Measurements from ENCODE around the gene KLF9.
A peak's percentile ranks its signal among the peaks of the same experiment; 100 is the strongest.

DNA sequence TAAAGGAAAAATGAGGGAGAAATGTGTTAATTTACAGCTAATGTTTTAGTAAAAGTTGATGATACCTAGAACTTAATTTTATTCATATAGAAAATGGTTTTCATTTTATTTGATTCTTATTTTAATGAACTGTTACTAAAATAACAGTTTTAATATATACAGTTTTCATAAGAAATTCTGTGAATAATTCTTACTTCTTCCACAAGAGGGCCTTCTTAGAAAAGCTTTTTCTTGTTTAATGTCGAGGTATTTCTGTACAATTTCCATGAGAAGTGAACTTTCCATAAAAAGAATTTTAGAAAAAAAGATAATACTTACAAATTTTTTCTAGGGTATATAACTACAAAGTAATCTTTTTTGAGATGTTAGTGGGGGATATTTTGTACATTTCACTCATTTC is 73.9 kb downstream of the KLF9 start:
- TF ChIP-seq, protein P1, sequence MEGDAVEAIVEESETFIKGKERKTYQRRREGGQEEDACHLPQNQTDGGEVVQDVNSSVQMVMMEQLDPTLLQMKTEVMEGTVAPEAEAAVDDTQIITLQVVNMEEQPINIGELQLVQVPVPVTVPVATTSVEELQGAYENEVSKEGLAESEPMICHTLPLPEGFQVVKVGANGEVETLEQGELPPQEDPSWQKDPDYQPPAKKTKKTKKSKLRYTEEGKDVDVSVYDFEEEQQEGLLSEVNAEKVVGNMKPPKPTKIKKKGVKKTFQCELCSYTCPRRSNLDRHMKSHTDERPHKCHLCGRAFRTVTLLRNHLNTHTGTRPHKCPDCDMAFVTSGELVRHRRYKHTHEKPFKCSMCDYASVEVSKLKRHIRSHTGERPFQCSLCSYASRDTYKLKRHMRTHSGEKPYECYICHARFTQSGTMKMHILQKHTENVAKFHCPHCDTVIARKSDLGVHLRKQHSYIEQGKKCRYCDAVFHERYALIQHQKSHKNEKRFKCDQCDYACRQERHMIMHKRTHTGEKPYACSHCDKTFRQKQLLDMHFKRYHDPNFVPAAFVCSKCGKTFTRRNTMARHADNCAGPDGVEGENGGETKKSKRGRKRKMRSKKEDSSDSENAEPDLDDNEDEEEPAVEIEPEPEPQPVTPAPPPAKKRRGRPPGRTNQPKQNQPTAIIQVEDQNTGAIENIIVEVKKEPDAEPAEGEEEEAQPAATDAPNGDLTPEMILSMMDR (IDR thresholded peaks at IDR 0.05; ENCODE audit: low read depth, low read length, missing input control) = peak; percentile 39
- no peak for TF ChIP-seq REST (IDR thresholded peaks at IDR 0.05)
- no peak for TF ChIP-seq ATF3 (IDR thresholded peaks at IDR 0.05)
- no peak for TF ChIP-seq MAX (IDR thresholded peaks at IDR 0.05)
- TF ChIP-seq SP1 (IDR thresholded peaks at IDR 0.05) = no peak
- TF ChIP-seq FOXA1 (IDR thresholded peaks at IDR 0.05) = no peak
- TF ChIP-seq TAF1 (conservative IDR thresholded peaks at IDR 0.05) = no peak
- TF ChIP-seq NR2F2 (IDR thresholded peaks at IDR 0.05) = no peak
- TF ChIP-seq YY1 (IDR thresholded peaks at IDR 0.05) = no peak

Measured in liver (tissue), 3 donors.